GM23338 (cell line): ENCODE data around the gene SVIL. TPM values are rescaled to one million over a fixed set of nuclear protein-coding genes. Genes with fewer than 3 reads are reported as not detected.

Source experiments
- ATAC-seq: fragments of 200-7000 bp; cut with Tn5 transposase; 3 replicates; pipeline ENCODE4 v1.9.1; 2020
- DNase-seq: peaks from one replicate; pipeline ENCODE4 v3.0.0-alpha.2; 2015; ENCODE audit warnings: low spot score
- H2AFZ ChIP-seq: fragments of 200-600 bp; sonication (generic); 2 replicates; pipeline ENCODE4 v1.8.0; 2016; ENCODE audit warnings: antibody characterized with exemption, mild to moderate bottlenecking, moderate library complexity
- H3F3A ChIP-seq: fragments of 200-600 bp; sonication (generic); replicated peaks from 2 replicates; pipeline ENCODE4 v1.8.0; 2017; ENCODE audit warnings: antibody characterized with exemption, mixed run types, low read depth
- H3K27ac ChIP-seq: fragments of 200-600 bp; sonication (generic); 2 replicates; pipeline ENCODE4 v1.6.1; 2016; ENCODE audit warnings: low read depth
- H3K27me3 ChIP-seq: fragments of 200-600 bp; sonication (generic); 2 replicates; pipeline ENCODE4 v1.8.0; 2016; ENCODE audit warnings: mild to moderate bottlenecking, mixed run types, moderate library complexity; ENCODE audit not compliant: insufficient read depth
- H3K36me3 ChIP-seq: fragments of 200-600 bp; sonication (generic); 2 replicates; pipeline ENCODE4 v1.8.0; 2016; ENCODE audit warnings: mild to moderate bottlenecking; ENCODE audit not compliant: insufficient read depth
- H3K4me1 ChIP-seq: fragments of 200-600 bp; sonication (generic); 2 replicates; pipeline ENCODE4 v1.8.0; 2016; ENCODE audit warnings: mild to moderate bottlenecking, moderate library complexity; ENCODE audit not compliant: insufficient read depth
- H3K4me2 ChIP-seq: fragments of 200-600 bp; sonication (generic); 2 replicates; pipeline ENCODE4 v1.7.1; 2017; ENCODE audit warnings: mixed run types
- H3K4me3 ChIP-seq: fragments of 200-600 bp; sonication (generic); 2 replicates; pipeline ENCODE4 v1.6.1; 2016; ENCODE audit warnings: mixed run types
- H3K79me2 ChIP-seq: fragments of 200-600 bp; sonication (generic); replicated peaks from 2 replicates; pipeline ENCODE4 v1.8.0; 2017; ENCODE audit warnings: mild to moderate bottlenecking; ENCODE audit not compliant: insufficient read depth
- H3K9me2 ChIP-seq: fragments of 200-600 bp; sonication (generic); 2 replicates; pipeline ENCODE4 v1.8.0; 2017; ENCODE audit not compliant: insufficient read depth
- H4K20me1 ChIP-seq: fragments of 200-600 bp; sonication (generic); replicated peaks from 2 replicates; pipeline ENCODE4 v1.8.0; 2017; ENCODE audit warnings: mild to moderate bottlenecking; ENCODE audit not compliant: insufficient read depth
- H3K27ac Mint-ChIP-seq: 2 replicates; pipeline ENCODE4 v1.8.0; 2020; ENCODE audit warnings: inconsistent platforms, mild to moderate bottlenecking, moderate library complexity, mixed read lengths
- H3K27me3 Mint-ChIP-seq: 3 replicates; pipeline ENCODE4 v1.8.0; 2022; ENCODE audit warnings: low read depth, mild to moderate bottlenecking, moderate library complexity, mixed read lengths, inconsistent platforms; ENCODE audit not compliant: insufficient read depth, poor library complexity
- H3K36me3 Mint-ChIP-seq: 3 replicates; pipeline ENCODE4 v1.8.0; 2021; ENCODE audit warnings: low read depth, mild to moderate bottlenecking, inconsistent platforms, moderate library complexity, mixed read lengths
- H3K4me1 Mint-ChIP-seq: 3 replicates; pipeline ENCODE4 v1.8.0; 2020; ENCODE audit warnings: mild to moderate bottlenecking, inconsistent platforms, mixed read lengths
- H3K4me3 Mint-ChIP-seq: 3 replicates; pipeline ENCODE4 v1.8.0; 2021; ENCODE audit warnings: moderate library complexity, mild to moderate bottlenecking, inconsistent platforms, mixed read lengths
- H3K9me3 Mint-ChIP-seq: 3 replicates; pipeline ENCODE4 v1.8.0; 2020; ENCODE audit warnings: moderate library complexity, mild to moderate bottlenecking, inconsistent platforms, mixed read lengths
- CREB1 ChIP-seq: fragments of 250-450 bp; sonication (Bioruptor Pico); IDR thresholded peaks from 2 replicates; pipeline ENCODE4 v1.5.0; 2020; ENCODE audit warnings: low read depth, mild to moderate bottlenecking, moderate library complexity
- CTCF ChIP-seq, 2 experiments: fragments of 200-600 bp in 1 of 2; sonication (generic) in 1 of 2; conservative IDR thresholded peaks; 2 replicates each; pipeline versions ENCODE4 v1.5.1 to v1.6.1; 2016 to 2017; ENCODE audit warnings: antibody characterized with exemption in 2 of 2, low read depth in 2 of 2, mild to moderate bottlenecking in 2 of 2, moderate library complexity in 1 of 2
- EZH2phosphoT487 ChIP-seq: fragments of 200-600 bp; sonication (generic); IDR thresholded peaks from one replicate; pipeline ENCODE4 v1.8.1; 2018; ENCODE audit warnings: antibody characterized with exemption; ENCODE audit not compliant: unreplicated experiment
- NANOG ChIP-seq: IDR thresholded peaks from 2 replicates; pipeline ENCODE4 v1.6.1; 2016; ENCODE audit warnings: antibody characterized with exemption, borderline replicate concordance
- REST ChIP-seq: IDR thresholded peaks from one replicate; pipeline ENCODE4 v1.6.1; 2018; ENCODE audit warnings: antibody characterized with exemption; ENCODE audit not compliant: unreplicated experiment
- STAT1 ChIP-seq: IDR thresholded peaks from one replicate; pipeline ENCODE4 v1.6.1; 2016; ENCODE audit warnings: antibody characterized with exemption; ENCODE audit not compliant: unreplicated experiment
- ZNF114 ChIP-seq: fragments of 250-450 bp; sonication (Bioruptor Pico); IDR thresholded peaks from 2 replicates; pipeline ENCODE4 v1.5.0; 2020; ENCODE audit warnings: mild to moderate bottlenecking, moderate library complexity
- polyA plus RNA-seq: library from polyadenylated mRNA; unstranded; fragments of >200 nt; fragmentation: Nextera tagmentation; extraction: Ambion mirVana; gene quantifications from 2 replicates; pipeline ENCODE4 v1.2.1, GENCODE V29; 2016
- total RNA-seq: library from RNA; depleted of rRNA; stranded (reverse); fragments of >200 nt; shearing (Covaris generic); gene quantifications from 2 replicates; pipeline ENCODE4 v1.2.3, GENCODE V29; 2014
- TF ChIP-seq, protein P1 (sequence below): fragments of 250-450 bp; sonication (Bioruptor Pico); IDR thresholded peaks from 2 replicates; pipeline ENCODE4 v1.5.0; 2020; ENCODE audit warnings: mild to moderate bottlenecking, moderate library complexity

Gene SVIL
- total and polyA plus RNA-seq, 2 experiments from 2014 or later = 8.8 to 34.9 TPM

DNA sequence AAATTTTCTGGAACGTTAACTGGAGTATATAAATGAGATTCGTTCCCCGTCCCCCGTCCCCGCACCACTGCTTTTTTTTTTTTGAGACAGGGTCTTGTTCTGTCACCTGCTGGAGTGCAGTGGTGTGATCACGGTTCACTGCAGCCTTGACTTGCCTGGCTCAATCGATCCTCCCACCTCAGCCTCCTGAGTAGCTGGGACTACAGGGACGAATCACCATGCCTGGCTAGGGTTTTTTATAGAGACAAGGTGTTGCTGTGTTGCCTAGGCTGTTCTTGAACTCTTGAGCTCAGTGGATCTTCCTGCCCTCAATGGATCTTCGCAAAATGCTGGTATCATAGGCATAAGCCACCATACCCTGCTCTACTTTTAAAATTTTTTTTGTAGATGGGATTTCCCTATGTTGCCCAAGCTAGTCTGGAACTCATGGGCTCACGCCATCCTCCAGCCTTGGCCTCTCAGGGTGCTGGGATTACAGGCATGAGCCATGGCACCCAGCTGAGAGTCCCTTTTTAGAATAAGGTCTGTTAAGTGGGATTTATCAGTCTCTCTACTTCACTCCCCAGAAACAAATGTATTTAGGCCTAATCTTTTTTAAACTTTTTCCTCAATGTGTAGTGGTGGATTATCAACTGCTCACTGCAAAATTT lies 223.0 kb downstream of the SVIL start:
- Mint-ChIP-seq H3K4me3 (no peak overlapping the region), H3K27ac (no peak overlapping the region), H3K27me3 (peaks cover 12% of the 10 kb centered on the region), H3K9me3 (peaks cover 32% of the 10 kb centered on the region), H3K36me3 (peaks cover 25% of the 10 kb centered on the region), H3K4me1 (no peaks in the 10 kb centered on the region)
- Histone ChIP-seq H3K9me2 (0 out of 2 replicates have a peak, but pooled peaks cover 5% of the 10 kb centered on the region), H4K20me1 (no peaks in the 10 kb centered on the region), H3K4me3 (no peak overlapping the region), H3K79me2 (peaks cover 3% of the 10 kb centered on the region; the same call in 1 of the 2 replicates), H3K4me2 (no peak overlapping the region), H3K36me3 (peaks cover 16% of the 10 kb centered on the region), H3K27ac (no peak overlapping the region), H3K4me1 (0 out of 2 replicates have a peak, but pooled peaks cover 3% of the 10 kb centered on the region), H2AFZ (no peak overlapping the region), H3K27me3 (peaks cover 18% of the 10 kb centered on the region), H3F3A (no peaks in the 10 kb centered on the region)
- DNase-seq (no peak), ATAC-seq (no peak)
- TF ChIP-seq ZNF114 (CRISPR knock-in tag) (no peak), STAT1 (no peak), NANOG (no peak), REST (no peak), CREB1 (CRISPR knock-in tag) (no peak), CTCF (conservative IDR thresholded peaks at IDR 0.05; ENCODE audit: low read depth in 2 of 2) (no peak), EZH2phosphoT487 (no peak)
- TF ChIP-seq, protein P1, sequence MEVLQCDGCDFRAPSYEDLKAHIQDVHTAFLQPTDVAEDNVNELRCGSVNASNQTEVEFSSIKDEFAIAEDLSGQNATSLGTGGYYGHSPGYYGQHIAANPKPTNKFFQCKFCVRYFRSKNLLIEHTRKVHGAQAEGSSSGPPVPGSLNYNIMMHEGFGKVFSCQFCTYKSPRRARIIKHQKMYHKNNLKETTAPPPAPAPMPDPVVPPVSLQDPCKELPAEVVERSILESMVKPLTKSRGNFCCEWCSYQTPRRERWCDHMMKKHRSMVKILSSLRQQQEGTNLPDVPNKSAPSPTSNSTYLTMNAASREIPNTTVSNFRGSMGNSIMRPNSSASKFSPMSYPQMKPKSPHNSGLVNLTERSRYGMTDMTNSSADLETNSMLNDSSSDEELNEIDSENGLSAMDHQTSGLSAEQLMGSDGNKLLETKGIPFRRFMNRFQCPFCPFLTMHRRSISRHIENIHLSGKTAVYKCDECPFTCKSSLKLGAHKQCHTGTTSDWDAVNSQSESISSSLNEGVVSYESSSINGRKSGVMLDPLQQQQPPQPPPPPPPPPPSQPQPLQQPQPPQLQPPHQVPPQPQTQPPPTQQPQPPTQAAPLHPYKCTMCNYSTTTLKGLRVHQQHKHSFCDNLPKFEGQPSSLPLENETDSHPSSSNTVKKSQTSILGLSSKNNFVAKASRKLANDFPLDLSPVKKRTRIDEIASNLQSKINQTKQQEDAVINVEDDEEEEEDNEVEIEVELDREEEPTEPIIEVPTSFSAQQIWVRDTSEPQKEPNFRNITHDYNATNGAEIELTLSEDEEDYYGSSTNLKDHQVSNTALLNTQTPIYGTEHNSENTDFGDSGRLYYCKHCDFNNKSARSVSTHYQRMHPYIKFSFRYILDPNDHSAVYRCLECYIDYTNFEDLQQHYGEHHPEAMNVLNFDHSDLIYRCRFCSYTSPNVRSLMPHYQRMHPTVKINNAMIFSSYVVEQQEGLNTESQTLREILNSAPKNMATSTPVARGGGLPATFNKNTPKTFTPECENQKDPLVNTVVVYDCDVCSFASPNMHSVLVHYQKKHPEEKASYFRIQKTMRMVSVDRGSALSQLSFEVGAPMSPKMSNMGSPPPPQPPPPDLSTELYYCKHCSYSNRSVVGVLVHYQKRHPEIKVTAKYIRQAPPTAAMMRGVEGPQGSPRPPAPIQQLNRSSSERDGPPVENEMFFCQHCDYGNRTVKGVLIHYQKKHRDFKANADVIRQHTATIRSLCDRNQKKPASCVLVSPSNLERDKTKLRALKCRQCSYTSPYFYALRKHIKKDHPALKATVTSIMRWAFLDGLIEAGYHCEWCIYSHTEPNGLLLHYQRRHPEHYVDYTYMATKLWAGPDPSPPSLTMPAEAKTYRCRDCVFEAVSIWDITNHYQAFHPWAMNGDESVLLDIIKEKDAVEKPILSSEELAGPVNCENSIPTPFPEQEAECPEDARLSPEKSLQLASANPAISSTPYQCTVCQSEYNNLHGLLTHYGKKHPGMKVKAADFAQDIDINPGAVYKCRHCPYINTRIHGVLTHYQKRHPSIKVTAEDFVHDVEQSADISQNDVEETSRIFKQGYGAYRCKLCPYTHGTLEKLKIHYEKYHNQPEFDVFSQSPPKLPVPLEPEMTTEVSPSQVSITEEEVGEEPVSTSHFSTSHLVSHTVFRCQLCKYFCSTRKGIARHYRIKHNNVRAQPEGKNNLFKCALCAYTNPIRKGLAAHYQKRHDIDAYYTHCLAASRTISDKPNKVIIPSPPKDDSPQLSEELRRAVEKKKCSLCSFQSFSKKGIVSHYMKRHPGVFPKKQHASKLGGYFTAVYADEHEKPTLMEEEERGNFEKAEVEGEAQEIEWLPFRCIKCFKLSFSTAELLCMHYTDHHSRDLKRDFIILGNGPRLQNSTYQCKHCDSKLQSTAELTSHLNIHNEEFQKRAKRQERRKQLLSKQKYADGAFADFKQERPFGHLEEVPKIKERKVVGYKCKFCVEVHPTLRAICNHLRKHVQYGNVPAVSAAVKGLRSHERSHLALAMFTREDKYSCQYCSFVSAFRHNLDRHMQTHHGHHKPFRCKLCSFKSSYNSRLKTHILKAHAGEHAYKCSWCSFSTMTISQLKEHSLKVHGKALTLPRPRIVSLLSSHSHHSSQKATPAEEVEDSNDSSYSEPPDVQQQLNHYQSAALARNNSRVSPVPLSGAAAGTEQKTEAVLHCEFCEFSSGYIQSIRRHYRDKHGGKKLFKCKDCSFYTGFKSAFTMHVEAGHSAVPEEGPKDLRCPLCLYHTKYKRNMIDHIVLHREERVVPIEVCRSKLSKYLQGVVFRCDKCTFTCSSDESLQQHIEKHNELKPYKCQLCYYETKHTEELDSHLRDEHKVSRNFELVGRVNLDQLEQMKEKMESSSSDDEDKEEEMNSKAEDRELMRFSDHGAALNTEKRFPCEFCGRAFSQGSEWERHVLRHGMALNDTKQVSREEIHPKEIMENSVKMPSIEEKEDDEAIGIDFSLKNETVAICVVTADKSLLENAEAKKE (CRISPR knock-in tag) = no peak
